Panc1 (cell line): ENCODE results near the gene ERVFRD-1. TPM values are rescaled to one million over a fixed set of nuclear protein-coding genes. Genes with fewer than 3 reads are reported as not detected.

Experiments used
- ATAC-seq: fragments of 200-7000 bp; cut with Tn5 transposase; 2 replicates; pipeline ENCODE4 v1.9.1; 2020; ENCODE audit warnings: mild to moderate bottlenecking, moderate library complexity
- BruUV-seq: library from RNA; stranded (reverse); fragments of 400-500 nt; replicated peaks from 2 replicates; lab custom pipeline; 2021; lab: Mats Ljungman, UMichigan
- CTCF ChIA-PET: fragments of 300-600 bp; sonication (Branson Sonifier 250); formaldehyde crosslinking; loops from one replicate; lab custom pipeline; 2022; ENCODE audit warnings: antibody characterized with exemption; lab: Charles Lee
- POLR2A ChIA-PET: fragments of 300-600 bp; sonication (Branson Sonifier 250); formaldehyde crosslinking; loops from one replicate; lab custom pipeline; 2022; ENCODE audit warnings: antibody characterized with exemption; lab: Charles Lee
- DNase-seq: peaks from one replicate; pipeline ENCODE4 v3.0.0-alpha.2; 2010; ENCODE audit warnings: low read depth, low spot score
- H3K27ac ChIP-seq: 2 replicates; pipeline ENCODE4 v1.5.1; 2011; ENCODE audit warnings: mild to moderate bottlenecking, low read length, inconsistent platforms
- H3K27me3 ChIP-seq: fragments of 200-500 bp; sonication (Bioruptor generic); 2 replicates; pipeline ENCODE4 v1.6.0; 2014; ENCODE audit warnings: low read length, inconsistent platforms; ENCODE audit not compliant: control insufficient read depth, insufficient read depth
- H3K36me3 ChIP-seq: fragments of 200-500 bp; sonication (Bioruptor generic); 2 replicates; pipeline ENCODE4 v1.5.1; 2014; ENCODE audit warnings: inconsistent platforms, mild to moderate bottlenecking, low read length, moderate library complexity; ENCODE audit not compliant: control insufficient read depth, insufficient read depth
- H3K4me1 ChIP-seq: 2 replicates; pipeline ENCODE4 v1.5.1; 2011; ENCODE audit warnings: inconsistent platforms, mild to moderate bottlenecking, low read length, moderate library complexity; ENCODE audit not compliant: control insufficient read depth, insufficient read depth
- H3K4me3 ChIP-seq, 2 experiments: 2 replicates each; pipeline ENCODE4 v1.5.1; 2011 to 2012; ENCODE audit warnings: low read depth in 2 of 2, low read length in 2 of 2, mild to moderate bottlenecking in 2 of 2, inconsistent platforms in 1 of 2, moderate library complexity in 1 of 2
- H3K9me3 ChIP-seq: fragments of 200-500 bp; sonication (Bioruptor generic); 2 replicates; pipeline ENCODE4 v1.5.1; 2014; ENCODE audit warnings: low read depth, mild to moderate bottlenecking, inconsistent platforms, low read length, moderate library complexity; ENCODE audit not compliant: control insufficient read depth, insufficient read depth
- CTCF ChIP-seq: fragments of 450-650 bp; IDR thresholded peaks from 2 replicates; pipeline ENCODE4 v1.5.1; 2017; ENCODE audit warnings: mild to moderate bottlenecking
- POLR2AphosphoS5 ChIP-seq: IDR thresholded peaks from 2 replicates; pipeline ENCODE4 v1.6.1; 2012; ENCODE audit warnings: mild to moderate bottlenecking, low read depth, low read length, moderate library complexity
- REST ChIP-seq, 2 experiments: IDR thresholded peaks; 2 replicates each; pipeline ENCODE4 v1.6.1; 2011 to 2012; ENCODE audit warnings: low read depth in 2 of 2, control low read depth in 1 of 2, low read length in 1 of 2, mild to moderate bottlenecking in 1 of 2, moderate library complexity in 1 of 2; ENCODE audit not compliant: insufficient read depth in 1 of 2
- SIN3A ChIP-seq: IDR thresholded peaks from 2 replicates; pipeline ENCODE4 v1.6.1; 2012; ENCODE audit warnings: low read depth, mild to moderate bottlenecking, low read length, moderate library complexity, borderline replicate concordance; ENCODE audit not compliant: insufficient read depth
- TCF7L2 ChIP-seq: IDR thresholded peaks from 2 replicates; pipeline ENCODE4 v1.6.1; 2011; ENCODE audit warnings: mild to moderate bottlenecking, low read depth, low read length, inconsistent platforms
- in situ Hi-C: cut with HindIII; loops from 2 replicates; pipeline ENCODE4 v1.10.0; 2016; ENCODE audit warnings: low sequenced_read_pairs, low pct_unique_long_range_greater_than_20kb
- intact Hi-C: fragments of 100-400 bp; cut with micrococcal nuclease; formaldehyde crosslinking; loops from one replicate; pipeline ENCODE4 v1.10.0; 2022; ENCODE audit not compliant: unreplicated experiment
- total RNA-seq: library from RNA; stranded (reverse); gene quantifications from one replicate; pipeline ENCODE4 v1.2.1, GENCODE V29; 2021; ENCODE audit not compliant: unreplicated experiment

ERVFRD-1 gene
- total RNA-seq, 1 experiment from 2014 or later: not detected

- no TSS peak for BruUV-seq
- peaks cover 3% of the 10 kb centered on the region; the same call in 1 of the 2 replicates for H3K4me1 ChIP-seq
- no peak for DNase-seq
- H3K36me3 ChIP-seq: peaks cover 2% of the 10 kb centered on the region; the same call in 1 of the 2 replicates
- POLR2A ChIA-PET: no interaction called here
- CTCF ChIA-PET: no interaction called here
- no peaks in the 10 kb centered on the region for H3K9me3 ChIP-seq
- intact Hi-C loops (loop anchor here (5.0 kb wide), 1 partner anchor 437 kb away; no protein-coding TSS in a partner anchor), in situ Hi-C loops (no loop called here)
- no peak for ATAC-seq
- H3K27me3 ChIP-seq: no peaks in the 10 kb centered on the region
- H3K4me3 ChIP-seq: no peak overlapping the region
- TF ChIP-seq TCF7L2 (no peak), REST (IDR thresholded peaks at IDR 0.05; ENCODE audit: insufficient read depth in 1 of 2, low read depth in 2 of 2, low read length in 1 of 2) (no peak), POLR2AphosphoS5 (no peak), CTCF (no peak), SIN3A (no peak)
- H3K27ac ChIP-seq: no peak overlapping the region
These were observed 28.5 kb upstream of the ERVFRD-1 start for GRCh38 chr6:11140056-11140455.

GRCh38 chr6:11139051-11139960, 27.8 kb upstream of the ERVFRD-1 start:
- no TSS peak for BruUV-seq
- Histone ChIP-seq H3K27me3 (no peaks in the 10 kb centered on the region), H3K4me3 (no peak overlapping the region), H3K36me3 (peaks cover 2% of the 10 kb centered on the region; the same call in 1 of the 2 replicates), H3K9me3 (no peaks in the 10 kb centered on the region), H3K4me1 (peaks cover 3% of the 10 kb centered on the region; the same call in 1 of the 2 replicates), H3K27ac (no peak overlapping the region)
- TF ChIP-seq SIN3A (no peak), TCF7L2 (no peak), CTCF (no peak), POLR2AphosphoS5 (no peak), REST (IDR thresholded peaks at IDR 0.05; ENCODE audit: insufficient read depth in 1 of 2, low read depth in 2 of 2, low read length in 1 of 2) (no peak)
- intact Hi-C loops (no loop called here), in situ Hi-C loops (no loop called here)
- POLR2A ChIA-PET: no interaction called here
- CTCF ChIA-PET: no interaction called here
- no peak for DNase-seq
- no peak for ATAC-seq
